Measurements from ENCODE around the gene RETSAT. TPM values are rescaled to one million over a fixed set of nuclear protein-coding genes. Genes with fewer than 3 reads are reported as not detected.

Gene RETSAT
- total and polyA plus RNA-seq, 2 of the 13 experiments (the other 11 are each of a cell fraction or from before 2014, with no cell fraction given): 46.7 to 61.0 TPM

GRCh38 chr2:85353876-85354285, 447 bp downstream of the RETSAT start (continued):
- TF ChIP-seq PAX8 (CRISPR knock-in tag; IDR thresholded peaks at IDR 0.05; ENCODE audit: borderline replicate concordance): no peak
- TF ChIP-seq PAWR (CRISPR knock-in tag; IDR thresholded peaks at IDR 0.05; ENCODE audit: borderline replicate concordance): no peak
- no peak; the same call in 1 of the 2 replicates for TF ChIP-seq EED (CRISPR knock-in tag; IDR thresholded peaks at IDR 0.05)
- no peak for TF ChIP-seq ZNF678 (CRISPR knock-in tag; IDR thresholded peaks at IDR 0.05)
- no peak for TF ChIP-seq ZBTB42 (CRISPR knock-in tag; IDR thresholded peaks at IDR 0.05)
- TF ChIP-seq ZNF850 (CRISPR knock-in tag; conservative IDR thresholded peaks at IDR 0.05): 0 out of 2 replicates have a peak, but pooled peaks have one; percentile 82
- TF ChIP-seq ZBTB46 (CRISPR knock-in tag; IDR thresholded peaks at IDR 0.05; ENCODE audit: borderline replicate concordance): no peak
- peak; percentile 98; the same call in 1 of the 2 replicates for TF ChIP-seq FOXO4 (CRISPR knock-in tag; conservative IDR thresholded peaks at IDR 0.05)
- TF ChIP-seq ZNF740 (CRISPR knock-in tag; IDR thresholded peaks at IDR 0.05): peak; percentile 27; the same call in 1 of the 2 replicates
- no peak for TF ChIP-seq ZSCAN12 (CRISPR knock-in tag; IDR thresholded peaks at IDR 0.05)
- no peak for TF ChIP-seq MYNN (CRISPR knock-in tag; IDR thresholded peaks at IDR 0.05; ENCODE audit: low read depth)
- no peak for TF ChIP-seq ZNF292 (CRISPR knock-in tag; IDR thresholded peaks at IDR 0.05; ENCODE audit: borderline replicate concordance, low read depth)
- peak; percentile 14 for TF ChIP-seq MED8 (CRISPR knock-in tag; IDR thresholded peaks at IDR 0.05; ENCODE audit: insufficient replicate concordance)
- TF ChIP-seq, protein P1, sequence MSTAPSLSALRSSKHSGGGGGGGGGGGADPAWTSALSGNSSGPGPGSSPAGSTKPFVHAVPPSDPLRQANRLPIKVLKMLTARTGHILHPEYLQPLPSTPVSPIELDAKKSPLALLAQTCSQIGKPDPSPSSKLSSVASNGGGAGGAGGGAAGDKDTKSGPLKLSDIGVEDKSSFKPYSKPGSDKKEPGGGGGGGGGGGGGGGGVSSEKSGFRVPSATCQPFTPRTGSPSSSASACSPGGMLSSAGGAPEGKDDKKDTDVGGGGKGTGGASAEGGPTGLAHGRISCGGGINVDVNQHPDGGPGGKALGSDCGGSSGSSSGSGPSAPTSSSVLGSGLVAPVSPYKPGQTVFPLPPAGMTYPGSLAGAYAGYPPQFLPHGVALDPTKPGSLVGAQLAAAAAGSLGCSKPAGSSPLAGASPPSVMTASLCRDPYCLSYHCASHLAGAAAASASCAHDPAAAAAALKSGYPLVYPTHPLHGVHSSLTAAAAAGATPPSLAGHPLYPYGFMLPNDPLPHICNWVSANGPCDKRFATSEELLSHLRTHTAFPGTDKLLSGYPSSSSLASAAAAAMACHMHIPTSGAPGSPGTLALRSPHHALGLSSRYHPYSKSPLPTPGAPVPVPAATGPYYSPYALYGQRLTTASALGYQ (CRISPR knock-in tag; IDR thresholded peaks at IDR 0.05): no peak
- TF ChIP-seq, protein P2, sequence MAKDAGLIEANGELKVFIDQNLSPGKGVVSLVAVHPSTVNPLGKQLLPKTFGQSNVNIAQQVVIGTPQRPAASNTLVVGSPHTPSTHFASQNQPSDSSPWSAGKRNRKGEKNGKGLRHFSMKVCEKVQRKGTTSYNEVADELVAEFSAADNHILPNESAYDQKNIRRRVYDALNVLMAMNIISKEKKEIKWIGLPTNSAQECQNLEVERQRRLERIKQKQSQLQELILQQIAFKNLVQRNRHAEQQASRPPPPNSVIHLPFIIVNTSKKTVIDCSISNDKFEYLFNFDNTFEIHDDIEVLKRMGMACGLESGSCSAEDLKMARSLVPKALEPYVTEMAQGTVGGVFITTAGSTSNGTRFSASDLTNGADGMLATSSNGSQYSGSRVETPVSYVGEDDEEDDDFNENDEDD (CRISPR knock-in tag; IDR thresholded peaks at IDR 0.05; ENCODE audit: borderline replicate concordance): no peak
- no peak for TF ChIP-seq ZNF557 (CRISPR knock-in tag; IDR thresholded peaks at IDR 0.05)
- TF ChIP-seq RAD51 (IDR thresholded peaks at IDR 0.05; ENCODE audit: borderline replicate concordance): no peak
- TF ChIP-seq, protein P3, sequence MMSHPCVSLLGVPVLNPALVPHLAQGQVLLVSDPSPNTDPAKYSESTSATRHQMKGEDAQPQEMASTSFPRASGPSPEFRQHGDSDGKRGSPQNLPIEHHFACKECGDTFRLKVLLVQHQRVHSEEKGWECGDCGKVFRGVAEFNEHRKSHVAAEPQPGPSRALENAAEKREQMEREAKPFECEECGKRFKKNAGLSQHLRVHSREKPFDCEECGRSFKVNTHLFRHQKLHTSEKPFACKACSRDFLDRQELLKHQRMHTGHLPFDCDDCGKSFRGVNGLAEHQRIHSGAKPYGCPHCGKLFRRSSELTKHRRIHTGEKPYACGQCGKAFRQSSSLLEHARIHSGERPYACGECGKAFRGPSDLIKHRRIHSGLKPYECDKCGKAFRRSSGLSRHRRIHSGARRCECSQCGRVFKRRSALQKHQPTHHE (CRISPR knock-in tag; IDR thresholded peaks at IDR 0.05; ENCODE audit: borderline replicate concordance): no peak
- TF ChIP-seq ZNF414 (CRISPR knock-in tag; IDR thresholded peaks at IDR 0.05): peak; percentile 56; the same call in 1 of the 2 replicates
- TF ChIP-seq JUND (CRISPR knock-in tag; IDR thresholded peaks at IDR 0.05): 0 out of 2 replicates have a peak, but pooled peaks have one; percentile 23
- no peak for TF ChIP-seq TEF (CRISPR knock-in tag; IDR thresholded peaks at IDR 0.05)

Measured in HepG2 (cell line).